Measurements from ENCODE around the gene GIT1. TPM values are rescaled to one million over a fixed set of nuclear protein-coding genes. Genes with fewer than 3 reads are reported as not detected.
A peak's percentile ranks its signal among the peaks of the same experiment; 100 is the strongest.

GIT1 gene
- total and polyA plus RNA-seq, 2 experiments from 2014 or later, result 15.9 to 60.9 TPM

DNA sequence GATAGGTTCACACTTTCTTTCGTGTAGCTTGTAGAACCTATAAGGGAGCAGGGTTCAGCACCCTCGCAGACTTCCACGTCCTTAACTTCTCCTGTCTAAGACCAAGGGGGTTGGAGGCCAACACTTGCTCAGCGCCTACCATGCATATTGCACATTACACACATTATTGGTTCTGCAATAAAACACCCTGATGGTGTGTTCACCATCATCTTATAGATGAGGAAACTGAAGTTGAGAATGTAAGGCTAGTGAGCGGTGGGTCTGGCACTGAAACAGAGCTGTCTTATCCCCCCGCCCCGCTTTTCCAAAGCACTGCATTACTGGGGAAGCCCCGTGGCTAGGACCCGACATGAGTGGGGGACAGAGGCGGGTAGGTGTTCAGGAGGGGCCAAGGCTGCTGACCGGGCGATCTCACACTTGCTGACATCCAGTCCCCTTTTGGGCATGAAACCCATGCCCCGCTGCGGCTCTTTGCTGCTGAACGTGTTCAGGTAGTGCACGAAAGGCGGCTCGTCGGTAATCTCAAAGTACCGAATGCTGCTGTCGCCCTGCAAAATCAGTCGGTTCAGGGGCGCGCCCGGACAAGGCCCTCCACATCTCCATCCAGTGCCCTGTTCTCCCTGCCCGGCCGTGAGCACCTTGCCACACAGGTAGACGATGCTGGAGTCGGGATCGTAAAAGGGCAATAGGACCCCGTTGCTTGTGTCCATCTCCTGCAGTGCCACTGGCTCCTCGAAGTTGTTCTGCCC lies 27.0 kb upstream of the GIT1 start:
- Histone ChIP-seq H3K9me2 (ENCODE audit: insufficient read depth) (no peaks in the 10 kb centered on the region), H3K36me3 (ENCODE audit: insufficient read depth) (no peaks in the 10 kb centered on the region), H3K4me1 (ENCODE audit: insufficient read depth) (peaks cover 34% of the 10 kb centered on the region), H2AFZ (no peak overlapping the region; the same call in 1 of the 2 replicates), H3F3A (replicated peaks; ENCODE audit: low read depth) (0 out of 2 replicates have a peak, but pooled peaks cover 4% of the 10 kb centered on the region), H3K4me2 (peak overlapping the region; percentile 92), H3K4me3 (peak overlapping the region; percentile 67), H4K20me1 (replicated peaks; ENCODE audit: insufficient read depth) (peaks cover 5% of the 10 kb centered on the region; the same call in 1 of the 2 replicates), H3K27ac (ENCODE audit: low read depth) (no peak overlapping the region), H3K79me2 (replicated peaks; ENCODE audit: insufficient read depth) (no peaks in the 10 kb centered on the region), H3K27me3 (ENCODE audit: insufficient read depth) (peaks cover 80% of the 10 kb centered on the region)
- TF ChIP-seq ZNF331 (CRISPR knock-in tag; IDR thresholded peaks at IDR 0.05; ENCODE audit: low read depth) (no peak), EZH2 (IDR thresholded peaks at IDR 0.05; ENCODE audit: low read depth, unreplicated experiment) (peak; percentile 8)
- no peak for ATAC-seq
- Mint-ChIP-seq H3K9me3 (no peaks in the 10 kb centered on the region; the same call in 1 of the 3 replicates), H3K4me1 (peaks cover 39% of the 10 kb centered on the region), H3K27ac (no peak overlapping the region), H3K4me3 (peak overlapping the region; percentile 78), H3K36me3 (ENCODE audit: low read depth) (no peaks in the 10 kb centered on the region; the same call in 1 of the 3 replicates), H3K27me3 (ENCODE audit: insufficient read depth, low read depth, poor library complexity) (peaks cover 60% of the 10 kb centered on the region)
- DNase-seq (ENCODE audit: low spot score), result peak; percentile 36

DNA sequence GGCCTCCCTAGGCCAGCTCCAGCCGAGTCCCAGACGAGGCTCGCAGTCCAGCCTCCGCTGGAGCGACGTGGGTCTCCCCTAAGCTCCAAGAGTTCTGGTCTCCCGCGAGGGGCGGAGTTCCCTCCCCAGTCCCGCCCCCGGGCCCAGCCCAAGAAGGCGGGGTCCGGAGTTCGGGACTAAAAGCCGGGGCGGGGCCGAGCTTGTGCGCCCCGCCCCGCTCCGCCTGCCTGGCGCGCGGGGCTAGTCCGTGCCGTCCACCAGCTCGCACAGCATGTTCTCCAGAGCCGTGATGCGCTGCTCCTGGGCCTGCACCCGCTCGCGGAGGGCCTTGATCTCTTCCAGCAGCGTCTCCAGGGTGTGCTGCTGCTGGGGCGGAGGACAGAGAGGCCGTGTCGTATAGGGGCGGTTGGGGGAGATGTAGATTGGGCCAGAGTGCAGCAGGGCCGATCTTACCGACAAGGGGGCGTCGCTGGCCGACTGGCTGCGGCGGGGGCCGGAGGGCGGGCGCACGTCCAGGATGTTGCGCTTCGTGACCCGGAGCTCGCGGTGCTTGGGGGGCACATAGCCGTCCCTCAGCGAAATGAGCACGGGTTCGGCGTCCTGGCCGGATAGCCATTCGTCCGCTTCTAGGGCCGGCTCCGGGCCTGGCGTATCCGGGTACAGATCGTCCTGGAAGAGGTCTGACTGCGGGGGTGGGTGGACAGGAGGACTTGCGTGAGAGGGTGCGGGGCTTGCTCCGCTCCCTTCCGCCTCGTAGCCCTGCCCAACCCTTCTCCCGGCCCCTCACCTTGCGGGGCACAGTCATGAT lies 26.2 kb upstream of the GIT1 start:
- peaks cover 34% of the 10 kb centered on the region for H3K4me1 ChIP-seq (ENCODE audit: insufficient read depth)
- H3K4me3 Mint-ChIP-seq, result peak overlapping the region; percentile 78
- no peak overlapping the region for H3K27ac Mint-ChIP-seq
- H2AFZ ChIP-seq, result peak overlapping the region; percentile 86; the same call in 1 of the 2 replicates
- peaks cover 74% of the 10 kb centered on the region for H3K27me3 ChIP-seq (ENCODE audit: insufficient read depth)
- 0 out of 2 replicates have a peak, but pooled peaks cover 4% of the 10 kb centered on the region for H3F3A ChIP-seq (replicated peaks; ENCODE audit: low read depth)
- peaks cover 5% of the 10 kb centered on the region; the same call in 1 of the 2 replicates for H4K20me1 ChIP-seq (replicated peaks; ENCODE audit: insufficient read depth)
- H3K27ac ChIP-seq (ENCODE audit: low read depth), result no peak overlapping the region
- no peaks in the 10 kb centered on the region for H3K36me3 ChIP-seq (ENCODE audit: insufficient read depth)
- peak; percentile 94 for DNase-seq (ENCODE audit: low spot score)
- peaks cover 38% of the 10 kb centered on the region for H3K4me1 Mint-ChIP-seq
- peaks cover 3% of the 10 kb centered on the region; the same call in 2 of the 3 replicates for H3K36me3 Mint-ChIP-seq (ENCODE audit: low read depth)
- no peaks in the 10 kb centered on the region for H3K9me2 ChIP-seq (ENCODE audit: insufficient read depth)
- ATAC-seq, result peak; percentile 22
- H3K4me3 ChIP-seq, result peak overlapping the region; percentile 67
- H3K79me2 ChIP-seq (replicated peaks; ENCODE audit: insufficient read depth), result no peaks in the 10 kb centered on the region
- peak overlapping the region; percentile 92 for H3K4me2 ChIP-seq
- TF ChIP-seq NANOG (IDR thresholded peaks at IDR 0.05; ENCODE audit: borderline replicate concordance), result no peak
- peak; percentile 12 for TF ChIP-seq EZH2 (IDR thresholded peaks at IDR 0.05; ENCODE audit: low read depth, unreplicated experiment)
- H3K27me3 Mint-ChIP-seq (ENCODE audit: insufficient read depth, low read depth, poor library complexity), result peaks cover 54% of the 10 kb centered on the region
- no peaks in the 10 kb centered on the region; the same call in 2 of the 3 replicates for H3K9me3 Mint-ChIP-seq

DNA sequence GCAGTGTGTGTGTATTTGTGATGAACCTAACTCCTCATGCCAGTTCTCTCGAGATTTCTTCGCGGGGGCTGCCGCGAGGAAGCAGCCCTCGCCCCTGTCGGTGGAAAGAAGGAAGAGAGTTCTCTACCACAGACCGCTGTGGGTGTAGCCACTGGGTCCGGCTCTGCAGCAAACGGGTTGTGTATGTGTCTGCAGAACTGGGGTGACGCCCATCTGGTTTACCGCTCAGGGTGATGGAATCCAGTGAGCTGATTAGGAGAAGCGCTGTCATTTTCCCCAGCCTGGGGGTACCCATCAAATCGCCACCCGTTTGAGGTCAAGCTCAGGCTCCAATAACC lies 25.6 kb upstream of the GIT1 start:
- Histone ChIP-seq H3K27me3 (ENCODE audit: insufficient read depth) (peaks cover 70% of the 10 kb centered on the region), H3K4me2 (peak overlapping the region; percentile 92)
- TF ChIP-seq, protein P1, sequence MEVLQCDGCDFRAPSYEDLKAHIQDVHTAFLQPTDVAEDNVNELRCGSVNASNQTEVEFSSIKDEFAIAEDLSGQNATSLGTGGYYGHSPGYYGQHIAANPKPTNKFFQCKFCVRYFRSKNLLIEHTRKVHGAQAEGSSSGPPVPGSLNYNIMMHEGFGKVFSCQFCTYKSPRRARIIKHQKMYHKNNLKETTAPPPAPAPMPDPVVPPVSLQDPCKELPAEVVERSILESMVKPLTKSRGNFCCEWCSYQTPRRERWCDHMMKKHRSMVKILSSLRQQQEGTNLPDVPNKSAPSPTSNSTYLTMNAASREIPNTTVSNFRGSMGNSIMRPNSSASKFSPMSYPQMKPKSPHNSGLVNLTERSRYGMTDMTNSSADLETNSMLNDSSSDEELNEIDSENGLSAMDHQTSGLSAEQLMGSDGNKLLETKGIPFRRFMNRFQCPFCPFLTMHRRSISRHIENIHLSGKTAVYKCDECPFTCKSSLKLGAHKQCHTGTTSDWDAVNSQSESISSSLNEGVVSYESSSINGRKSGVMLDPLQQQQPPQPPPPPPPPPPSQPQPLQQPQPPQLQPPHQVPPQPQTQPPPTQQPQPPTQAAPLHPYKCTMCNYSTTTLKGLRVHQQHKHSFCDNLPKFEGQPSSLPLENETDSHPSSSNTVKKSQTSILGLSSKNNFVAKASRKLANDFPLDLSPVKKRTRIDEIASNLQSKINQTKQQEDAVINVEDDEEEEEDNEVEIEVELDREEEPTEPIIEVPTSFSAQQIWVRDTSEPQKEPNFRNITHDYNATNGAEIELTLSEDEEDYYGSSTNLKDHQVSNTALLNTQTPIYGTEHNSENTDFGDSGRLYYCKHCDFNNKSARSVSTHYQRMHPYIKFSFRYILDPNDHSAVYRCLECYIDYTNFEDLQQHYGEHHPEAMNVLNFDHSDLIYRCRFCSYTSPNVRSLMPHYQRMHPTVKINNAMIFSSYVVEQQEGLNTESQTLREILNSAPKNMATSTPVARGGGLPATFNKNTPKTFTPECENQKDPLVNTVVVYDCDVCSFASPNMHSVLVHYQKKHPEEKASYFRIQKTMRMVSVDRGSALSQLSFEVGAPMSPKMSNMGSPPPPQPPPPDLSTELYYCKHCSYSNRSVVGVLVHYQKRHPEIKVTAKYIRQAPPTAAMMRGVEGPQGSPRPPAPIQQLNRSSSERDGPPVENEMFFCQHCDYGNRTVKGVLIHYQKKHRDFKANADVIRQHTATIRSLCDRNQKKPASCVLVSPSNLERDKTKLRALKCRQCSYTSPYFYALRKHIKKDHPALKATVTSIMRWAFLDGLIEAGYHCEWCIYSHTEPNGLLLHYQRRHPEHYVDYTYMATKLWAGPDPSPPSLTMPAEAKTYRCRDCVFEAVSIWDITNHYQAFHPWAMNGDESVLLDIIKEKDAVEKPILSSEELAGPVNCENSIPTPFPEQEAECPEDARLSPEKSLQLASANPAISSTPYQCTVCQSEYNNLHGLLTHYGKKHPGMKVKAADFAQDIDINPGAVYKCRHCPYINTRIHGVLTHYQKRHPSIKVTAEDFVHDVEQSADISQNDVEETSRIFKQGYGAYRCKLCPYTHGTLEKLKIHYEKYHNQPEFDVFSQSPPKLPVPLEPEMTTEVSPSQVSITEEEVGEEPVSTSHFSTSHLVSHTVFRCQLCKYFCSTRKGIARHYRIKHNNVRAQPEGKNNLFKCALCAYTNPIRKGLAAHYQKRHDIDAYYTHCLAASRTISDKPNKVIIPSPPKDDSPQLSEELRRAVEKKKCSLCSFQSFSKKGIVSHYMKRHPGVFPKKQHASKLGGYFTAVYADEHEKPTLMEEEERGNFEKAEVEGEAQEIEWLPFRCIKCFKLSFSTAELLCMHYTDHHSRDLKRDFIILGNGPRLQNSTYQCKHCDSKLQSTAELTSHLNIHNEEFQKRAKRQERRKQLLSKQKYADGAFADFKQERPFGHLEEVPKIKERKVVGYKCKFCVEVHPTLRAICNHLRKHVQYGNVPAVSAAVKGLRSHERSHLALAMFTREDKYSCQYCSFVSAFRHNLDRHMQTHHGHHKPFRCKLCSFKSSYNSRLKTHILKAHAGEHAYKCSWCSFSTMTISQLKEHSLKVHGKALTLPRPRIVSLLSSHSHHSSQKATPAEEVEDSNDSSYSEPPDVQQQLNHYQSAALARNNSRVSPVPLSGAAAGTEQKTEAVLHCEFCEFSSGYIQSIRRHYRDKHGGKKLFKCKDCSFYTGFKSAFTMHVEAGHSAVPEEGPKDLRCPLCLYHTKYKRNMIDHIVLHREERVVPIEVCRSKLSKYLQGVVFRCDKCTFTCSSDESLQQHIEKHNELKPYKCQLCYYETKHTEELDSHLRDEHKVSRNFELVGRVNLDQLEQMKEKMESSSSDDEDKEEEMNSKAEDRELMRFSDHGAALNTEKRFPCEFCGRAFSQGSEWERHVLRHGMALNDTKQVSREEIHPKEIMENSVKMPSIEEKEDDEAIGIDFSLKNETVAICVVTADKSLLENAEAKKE (CRISPR knock-in tag; IDR thresholded peaks at IDR 0.05), result no peak
- no peak for TF ChIP-seq EZH2phosphoT487 (IDR thresholded peaks at IDR 0.05; ENCODE audit: unreplicated experiment)
- no peak for TF ChIP-seq NANOG (IDR thresholded peaks at IDR 0.05; ENCODE audit: borderline replicate concordance)
- TF ChIP-seq, protein P2, sequence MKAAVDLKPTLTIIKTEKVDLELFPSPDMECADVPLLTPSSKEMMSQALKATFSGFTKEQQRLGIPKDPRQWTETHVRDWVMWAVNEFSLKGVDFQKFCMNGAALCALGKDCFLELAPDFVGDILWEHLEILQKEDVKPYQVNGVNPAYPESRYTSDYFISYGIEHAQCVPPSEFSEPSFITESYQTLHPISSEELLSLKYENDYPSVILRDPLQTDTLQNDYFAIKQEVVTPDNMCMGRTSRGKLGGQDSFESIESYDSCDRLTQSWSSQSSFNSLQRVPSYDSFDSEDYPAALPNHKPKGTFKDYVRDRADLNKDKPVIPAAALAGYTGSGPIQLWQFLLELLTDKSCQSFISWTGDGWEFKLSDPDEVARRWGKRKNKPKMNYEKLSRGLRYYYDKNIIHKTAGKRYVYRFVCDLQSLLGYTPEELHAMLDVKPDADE (IDR thresholded peaks at IDR 0.05), result no peak

More for the DNA sequence above, 25.6 kb upstream of the GIT1 start:
- Mint-ChIP-seq H3K27me3 (ENCODE audit: insufficient read depth, low read depth, poor library complexity) (peaks cover 50% of the 10 kb centered on the region), H3K36me3 (ENCODE audit: low read depth) (peaks cover 4% of the 10 kb centered on the region; the same call in 2 of the 3 replicates), H3K4me3 (peak overlapping the region; percentile 62), H3K4me1 (peaks cover 31% of the 10 kb centered on the region), H3K9me3 (no peaks in the 10 kb centered on the region; the same call in 2 of the 3 replicates), H3K27ac (no peak overlapping the region)
- Histone ChIP-seq H3K27ac (ENCODE audit: low read depth) (no peak overlapping the region), H3K9me2 (ENCODE audit: insufficient read depth) (no peaks in the 10 kb centered on the region), H3K79me2 (replicated peaks; ENCODE audit: insufficient read depth) (no peaks in the 10 kb centered on the region), H3K4me1 (ENCODE audit: insufficient read depth) (peaks cover 31% of the 10 kb centered on the region), H3K36me3 (ENCODE audit: insufficient read depth) (no peaks in the 10 kb centered on the region), H3K4me3 (peak overlapping the region; percentile 67), H2AFZ (no peak overlapping the region), H4K20me1 (replicated peaks; ENCODE audit: insufficient read depth) (peaks cover 5% of the 10 kb centered on the region; the same call in 1 of the 2 replicates), H3F3A (replicated peaks; ENCODE audit: low read depth) (0 out of 2 replicates have a peak, but pooled peaks cover 4% of the 10 kb centered on the region)
- DNase-seq (ENCODE audit: low spot score) (peak; percentile 32), ATAC-seq (no peak)

Measured in GM23338 (cell line).